Astrocyte of the cerebellum (primary cell): ENCODE measurements around the gene CRAMP1.

ENCODE experiments used
- DNase-seq: peaks from one replicate; pipeline ENCODE4 v3.0.0-alpha.2; 2011; ENCODE audit warnings: low read depth
- H3K4me3 ChIP-seq: 2 replicates; pipeline ENCODE4 v1.5.1; 2011; ENCODE audit warnings: mild to moderate bottlenecking, low read depth, low read length, moderate library complexity
- CTCF ChIP-seq: IDR thresholded peaks from 2 replicates; pipeline ENCODE4 v1.5.1; 2012; ENCODE audit warnings: low read length, low read depth, moderate library complexity, mild to moderate bottlenecking; ENCODE audit errors: missing control alignments
- in situ Hi-C: cut with HindIII; loops from 2 replicates; pipeline ENCODE4 v1.10.0; 2017; ENCODE audit warnings: low sequenced_read_pairs

The CRAMP1 gene

GRCh38 chr16:1626776-1627175, 14.6 kb downstream of the CRAMP1 start:
- DNase-seq: no peak
- H3K4me3 ChIP-seq: no peak overlapping the region
- in situ Hi-C loops: no loop called here
- no peak for TF ChIP-seq CTCF

DNA sequence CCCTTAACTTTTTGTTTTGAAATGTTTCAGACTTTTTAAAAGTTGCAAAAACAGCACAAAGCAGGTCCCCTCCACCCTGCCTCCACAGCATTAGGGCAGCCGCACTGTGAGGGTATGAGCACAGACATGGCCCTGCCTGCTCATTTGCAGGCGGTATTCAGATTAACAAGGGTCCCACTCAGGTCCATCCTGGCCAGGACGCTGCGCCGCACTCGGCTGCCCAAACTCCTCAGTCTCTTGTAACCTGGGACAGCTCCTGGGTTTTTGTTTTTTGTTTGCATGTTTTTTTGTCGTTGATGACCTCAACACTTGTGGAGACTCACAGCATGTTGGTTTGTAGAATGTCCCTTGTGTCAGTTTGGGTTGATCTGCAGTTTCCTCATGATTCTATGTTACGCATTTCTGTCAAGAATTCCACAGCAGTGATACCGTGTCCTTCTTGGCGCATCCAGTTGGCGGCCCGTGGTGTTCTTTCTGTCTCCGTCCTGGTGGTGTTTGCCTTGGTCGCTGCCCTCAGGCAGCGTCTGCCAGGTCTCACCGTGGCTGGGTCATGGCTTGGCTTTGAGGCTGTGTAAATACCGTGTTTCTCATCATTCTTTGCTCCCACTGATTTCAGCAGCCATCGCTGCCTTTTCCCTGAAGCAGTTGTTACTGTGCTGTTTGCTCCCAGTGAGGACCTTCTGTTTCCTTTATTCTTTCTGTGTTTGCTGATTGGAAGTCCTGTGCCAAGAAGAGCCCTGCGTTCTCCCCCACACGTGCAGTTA, 18.5 kb downstream of the CRAMP1 start:
- in situ Hi-C loops: no loop called here
- no peak overlapping the region for H3K4me3 ChIP-seq
- DNase-seq: no peak
- TF ChIP-seq CTCF: no peak

GRCh38 chr16:1631230-1631629, 19.1 kb downstream of the CRAMP1 start:
- in situ Hi-C loops: no loop called here
- no peak overlapping the region for H3K4me3 ChIP-seq
- DNase-seq: no peak
- TF ChIP-seq CTCF: no peak

DNA sequence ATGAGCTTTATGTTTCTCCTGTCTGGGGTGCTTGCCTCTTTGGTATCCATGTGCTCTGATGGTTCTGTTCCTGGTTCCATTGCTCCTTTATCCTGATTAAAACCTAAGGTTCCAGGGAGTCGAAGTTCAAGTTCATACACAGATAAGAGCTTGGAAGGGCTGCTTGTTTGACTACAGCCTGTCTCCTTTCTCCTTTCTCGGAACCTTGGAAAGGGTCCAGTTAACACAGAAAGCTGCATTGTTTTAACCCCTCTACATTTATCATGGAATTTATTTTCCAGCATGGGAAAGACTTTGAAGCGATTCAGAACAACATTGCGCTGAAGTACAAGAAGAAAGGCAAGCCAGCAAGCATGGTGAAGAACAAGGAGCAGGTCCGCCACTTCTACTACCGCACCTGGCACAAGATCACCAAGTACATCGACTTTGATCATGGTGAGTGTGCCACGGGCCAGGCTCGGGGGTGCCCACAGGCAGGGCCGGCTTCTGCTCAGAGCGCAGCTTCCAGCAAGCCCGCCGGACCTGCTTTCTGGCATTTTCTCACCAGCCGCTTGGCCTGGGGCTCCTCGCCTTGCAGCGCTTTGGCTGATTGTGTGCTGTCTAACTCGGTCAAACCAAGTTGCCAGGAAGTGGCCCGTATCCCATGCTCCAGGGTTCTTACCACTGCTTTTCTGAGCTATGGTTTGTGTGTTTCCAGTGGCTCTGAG, 19.9 kb downstream of the CRAMP1 start:
- no peak overlapping the region for H3K4me3 ChIP-seq
- no peak for TF ChIP-seq CTCF
- DNase-seq: no peak
- in situ Hi-C loops: no loop called here

GRCh38 chr16:1632638-1632970, 20.4 kb downstream of the CRAMP1 start:
- no peak for TF ChIP-seq CTCF
- in situ Hi-C loops: no loop called here
- H3K4me3 ChIP-seq: no peak overlapping the region
- DNase-seq: no peak

GRCh38 chr16:1633310-1633709, 21.1 kb downstream of the CRAMP1 start:
- no peak for TF ChIP-seq CTCF
- H3K4me3 ChIP-seq: no peak overlapping the region
- in situ Hi-C loops: no loop called here
- no peak for DNase-seq
